DMS153 treated with DMSO at 0.1 percent for 48 hours (cell line): ENCODE data around the gene CDK10.
A peak's percentile ranks its signal among the peaks of the same experiment; 100 is the strongest.
"Not testable (repeated sequence)": the region's sequence is repeated elsewhere in the genome, so short reads cannot be mapped to it uniquely, and the experiment has no call there.

ENCODE experiments used
- DNase-seq: peaks from one replicate; lab custom pipeline; 2025; ENCODE audit not compliant: unreplicated experiment; lab: John Stamatoyannopoulos, UW

Gene CDK10

GRCh38 chr16:89695875-89696669 is 9.6 kb downstream of the CDK10 start:
- DNase-seq, result no peak

- no peak for DNase-seq
Observed at GRCh38 chr16:89696670-89697128, 10.2 kb downstream of the CDK10 start.

GRCh38 chr16:89697161-89697615 is 10.7 kb downstream of the CDK10 start:
- no peak for DNase-seq

GRCh38 chr16:89697616-89698331 is 11.3 kb downstream of the CDK10 start:
- DNase-seq, result no peak

GRCh38 chr16:89698717-89699116 is 12.2 kb downstream of the CDK10 start:
- DNase-seq, result not testable (repeated sequence)

- not testable (repeated sequence) for DNase-seq
Observed at GRCh38 chr16:89699629-89700099, 13.2 kb downstream of the CDK10 start.

GRCh38 chr16:89700100-89700648 is 13.7 kb downstream of the CDK10 start:
- peak; percentile 97 for DNase-seq

- DNase-seq, result peak; percentile 58
Observed at GRCh38 chr16:89700649-89701424, 14.3 kb downstream of the CDK10 start.

- DNase-seq, result peak; percentile 95
Observed at GRCh38 chr16:89701425-89702406, 15.2 kb downstream of the CDK10 start, which contains the start of gene SPATA2L. SPATA2L (minus strand) TSS chr16:89701705; CDS start chr16:89701232, 473 bp downstream.

GRCh38 chr16:89704281-89704680 is 17.8 kb downstream of the CDK10 start:
- DNase-seq, result no peak

GRCh38 chr16:89705006-89705405 is 18.5 kb downstream of the CDK10 start:
- DNase-seq, result no peak

- DNase-seq, result no peak
Observed at GRCh38 chr16:89706518-89707260, 20.2 kb downstream of the CDK10 start.

GRCh38 chr16:89707695-89708094 is 21.2 kb downstream of the CDK10 start:
- no peak for DNase-seq

GRCh38 chr16:89708481-89708931 is 22.0 kb downstream of the CDK10 start:
- no peak for DNase-seq

- no peak for DNase-seq
Observed at GRCh38 chr16:89709166-89709565, 22.7 kb downstream of the CDK10 start.

GRCh38 chr16:89709716-89710432 is 23.4 kb downstream of the CDK10 start:
- DNase-seq, result no peak

- DNase-seq, result no peak
Observed at GRCh38 chr16:89710709-89711564, 24.4 kb downstream of the CDK10 start.
